Hypothalamus (tissue), 51 donors: Measurements from ENCODE around the gene RFX3.

Experiments
- DNase-seq, 51 donors: peaks; one replicate each; lab custom pipeline; 2025; lab: John Stamatoyannopoulos, UW

Gene RFX3

DNA sequence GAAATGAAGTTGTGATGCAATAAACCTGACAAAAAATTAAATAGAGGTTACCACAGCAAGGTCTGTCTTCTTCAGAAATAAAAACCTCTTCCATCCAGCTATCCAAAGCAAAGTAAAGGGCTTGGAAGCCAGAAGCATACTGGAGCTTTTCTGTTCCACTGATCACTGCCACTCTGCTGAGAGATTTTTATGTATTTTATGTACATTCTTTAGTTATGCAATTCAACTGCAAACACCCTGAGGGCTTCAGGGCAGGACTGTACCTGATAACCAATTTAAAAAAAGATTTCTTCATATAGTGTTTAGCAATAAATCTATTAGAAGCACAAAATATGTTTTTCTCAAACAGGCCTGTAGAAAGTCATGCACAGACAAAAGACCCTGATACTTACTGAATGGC, 355.0 kb downstream of the RFX3 start:
- no peak for DNase-seq
